HG03520 (cell line): ENCODE measurements around the gene IDH1.
"Not testable (repeated sequence)": the region's sequence is repeated elsewhere in the genome, so short reads cannot be mapped to it uniquely, and the experiment has no call there.

ENCODE experiments used
- ATAC-seq: cut with Tn5 transposase; IDR thresholded peaks from one replicate; pipeline ENCODE4 v1.9.1; 2021; ENCODE audit warnings: mild to moderate bottlenecking, moderate library complexity; ENCODE audit not compliant: unreplicated experiment

The IDH1 gene

DNA sequence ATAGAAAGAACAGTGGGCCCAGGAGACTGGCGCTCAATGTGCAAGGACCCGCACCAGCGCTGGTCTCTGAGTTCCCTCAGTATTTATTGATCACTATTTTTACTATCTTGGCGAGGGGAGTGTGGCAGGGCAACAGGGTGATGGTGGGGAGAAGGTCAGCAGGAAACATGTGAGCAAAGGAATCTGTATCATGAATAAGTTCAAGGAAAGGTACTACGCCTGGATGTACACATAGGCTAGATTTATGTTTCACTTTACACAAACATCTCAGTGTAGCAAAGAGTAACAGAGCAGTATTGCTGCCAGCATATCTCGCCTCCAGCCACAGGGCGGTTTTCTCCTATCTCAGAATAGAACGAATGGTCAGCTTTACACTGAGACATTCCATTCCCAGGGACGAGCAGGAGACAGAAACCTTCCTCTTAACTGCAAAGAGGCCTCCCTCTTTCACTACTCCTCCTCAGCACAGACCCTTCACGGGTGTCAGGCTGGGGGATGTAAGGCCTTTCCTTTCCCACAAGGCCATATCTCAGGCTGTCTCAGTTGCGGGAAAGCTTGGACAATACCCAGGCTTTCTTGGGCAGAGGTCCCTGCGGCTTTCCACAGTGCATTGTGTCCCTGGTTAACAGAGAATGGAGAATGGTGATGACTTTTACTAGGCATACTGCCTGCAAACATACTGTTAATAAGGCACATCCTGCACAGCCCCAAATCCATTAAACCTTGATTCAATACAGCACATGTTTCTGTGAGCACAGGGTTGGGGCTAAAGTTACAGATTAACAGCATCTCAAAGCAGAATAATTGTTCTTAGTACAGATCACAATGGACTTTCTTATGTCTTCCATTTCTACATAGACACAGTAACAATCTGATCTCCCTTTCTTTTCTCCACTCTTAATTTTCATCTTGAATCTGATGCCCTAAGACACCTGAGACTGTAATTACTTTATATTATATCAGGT, 2.3 kb upstream of the IDH1 start:
- ATAC-seq: not testable (repeated sequence)

- ATAC-seq: no peak
Measured at GRCh38 chr2:208256192-208256782, 1.4 kb upstream of the IDH1 start.

DNA sequence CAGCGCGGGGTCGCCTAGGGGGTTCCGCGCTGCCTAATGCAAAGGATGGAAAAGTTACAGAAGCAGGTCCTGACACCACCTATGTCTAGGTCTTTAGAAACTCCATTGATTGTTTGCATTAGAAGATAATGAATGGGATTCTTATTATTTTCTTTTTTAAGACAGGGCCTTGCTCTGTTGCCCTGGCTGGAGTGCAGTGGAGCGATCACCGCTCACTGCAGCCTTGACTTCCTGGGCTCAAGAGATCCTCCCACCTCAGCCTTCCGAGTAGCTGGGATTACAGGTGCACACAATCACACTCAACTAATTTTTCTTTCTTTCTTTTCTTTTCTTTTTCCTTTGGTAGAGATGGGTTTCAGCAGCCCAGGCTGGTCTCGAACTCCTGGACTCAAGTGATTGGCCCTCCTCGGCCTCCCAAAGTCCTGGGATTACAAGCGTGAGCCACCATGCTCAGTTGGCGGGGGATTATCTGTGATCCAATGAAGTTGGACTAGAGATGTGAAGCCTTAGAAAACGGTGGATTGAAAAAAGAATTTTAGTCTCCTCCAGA, 761 bp upstream of the IDH1 start:
- peak; percentile 9 for ATAC-seq

- peak; percentile 65 for ATAC-seq
Measured at GRCh38 chr2:208254118-208254870, 577 bp downstream of the IDH1 start.

DNA sequence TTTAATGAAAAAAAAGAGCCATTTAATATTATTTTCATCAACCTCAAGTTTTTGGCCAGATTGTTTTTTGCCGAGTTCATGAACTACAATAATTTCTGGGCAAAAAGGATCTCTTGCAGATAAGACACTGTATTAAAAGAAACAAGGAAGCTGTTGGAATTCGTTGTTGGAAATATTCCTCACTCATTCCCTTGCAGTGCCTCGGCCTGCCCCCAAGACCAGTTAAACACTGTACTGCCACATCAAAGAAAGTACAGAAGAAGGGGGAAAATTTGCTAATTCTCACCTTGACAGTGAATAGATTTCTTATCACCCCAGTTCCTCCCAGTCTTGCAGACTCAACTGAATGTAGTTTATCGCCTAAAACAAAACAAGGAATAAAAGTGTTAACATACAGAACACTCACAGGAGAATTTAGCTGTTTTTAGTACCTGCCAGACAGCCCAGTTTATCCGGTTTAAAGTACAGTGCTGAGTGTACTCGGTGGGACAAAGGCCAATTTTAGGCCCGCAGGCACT, 1.2 kb downstream of the IDH1 start:
- no peak for ATAC-seq

DNA sequence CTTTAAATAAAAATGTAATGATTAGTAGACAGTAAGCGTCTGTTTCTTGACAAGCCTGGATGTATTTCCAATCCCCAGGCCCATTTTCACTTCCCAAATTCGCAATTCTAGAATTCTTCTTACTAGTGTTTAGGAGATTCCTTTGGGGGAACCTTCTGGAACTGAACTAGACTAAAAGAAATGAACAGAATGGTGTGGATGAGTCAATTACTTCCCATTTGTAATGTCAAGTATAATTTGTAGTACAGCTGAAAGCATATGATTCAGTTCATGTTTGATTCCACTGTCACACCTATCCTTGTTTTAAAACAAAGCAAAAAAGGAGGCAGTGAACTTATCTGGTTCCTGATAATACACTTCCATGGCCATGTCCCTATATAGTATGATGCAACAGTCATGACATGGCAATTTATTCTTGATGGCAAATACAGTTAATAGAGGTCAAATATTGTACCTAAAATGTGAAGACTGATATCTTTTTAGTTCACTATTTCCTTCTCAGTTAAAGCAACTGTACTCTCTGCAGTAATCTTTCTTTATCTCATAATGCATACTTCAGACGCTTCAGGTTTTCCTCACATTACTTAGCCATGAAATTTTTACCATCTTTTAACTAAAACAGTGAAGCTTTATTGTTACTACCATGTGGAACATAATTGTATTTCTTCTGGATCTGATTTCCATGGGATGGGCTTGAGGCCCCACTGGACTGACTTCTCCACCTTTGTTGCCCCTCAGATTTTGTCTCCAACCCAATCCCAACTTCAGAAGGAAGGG, 2.0 kb downstream of the IDH1 start:
- no peak for ATAC-seq

DNA sequence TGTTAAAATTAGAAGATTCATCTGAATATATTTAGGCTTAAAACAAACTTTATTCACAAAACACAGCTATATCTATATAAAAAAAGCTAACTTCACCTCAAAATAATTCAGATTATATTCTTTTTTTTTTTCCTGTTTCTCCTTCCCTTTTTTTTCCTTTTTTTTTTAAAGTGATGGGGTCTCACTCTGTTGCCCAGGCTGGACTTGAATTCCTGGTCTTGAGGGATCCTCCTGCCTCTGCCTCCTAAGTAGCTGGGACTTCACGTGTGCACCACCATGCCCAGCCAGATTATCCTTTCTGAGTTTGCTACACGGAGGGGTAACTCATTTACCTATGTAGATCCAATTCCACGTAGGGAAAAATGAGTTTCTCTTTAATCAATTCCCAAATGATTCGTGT, 3.8 kb downstream of the IDH1 start:
- no peak for ATAC-seq

- no peak for ATAC-seq
Measured at GRCh38 chr2:208250388-208250787, 4.5 kb downstream of the IDH1 start.

DNA sequence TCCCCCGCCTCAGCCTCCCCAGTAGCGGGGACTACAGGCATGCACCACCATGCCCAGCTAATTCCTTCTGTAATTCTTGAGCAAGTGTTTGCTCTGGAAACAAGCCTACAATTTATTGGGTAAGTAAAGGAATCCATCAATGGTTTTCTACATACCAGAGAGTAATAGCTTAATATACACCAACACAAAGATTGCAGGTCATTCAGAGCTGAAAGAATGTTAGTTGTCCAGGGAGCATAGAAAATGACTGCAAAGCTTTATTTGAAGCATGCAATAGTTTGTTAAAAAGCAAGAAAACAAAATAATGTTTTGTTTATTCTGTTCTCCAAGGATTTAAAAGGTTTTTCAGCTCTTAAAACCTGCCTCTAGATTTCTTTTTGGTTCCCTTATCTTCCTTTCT, 5.6 kb downstream of the IDH1 start:
- ATAC-seq: no peak

DNA sequence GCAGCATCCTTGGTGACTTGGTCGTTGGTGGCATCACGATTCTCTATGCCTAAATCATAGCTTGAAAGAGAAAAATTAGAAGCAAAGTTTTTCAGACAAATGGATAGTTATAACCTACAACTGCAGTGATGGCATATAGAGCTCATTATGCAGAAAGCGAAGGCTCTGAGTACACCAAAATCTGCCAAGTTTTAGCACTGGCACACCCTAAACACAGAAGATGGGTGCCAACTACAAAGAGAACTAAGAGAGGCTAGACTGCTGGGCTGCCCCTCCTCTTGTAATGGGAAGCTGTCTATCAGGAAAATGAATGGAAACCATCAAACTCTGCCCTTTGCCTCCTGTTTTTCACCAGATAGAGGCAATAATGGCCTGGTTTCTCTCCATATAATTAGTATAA, 6.3 kb downstream of the IDH1 start:
- ATAC-seq: no peak

- ATAC-seq: no peak
Measured at GRCh38 chr2:208245746-208246145, 9.1 kb downstream of the IDH1 start.

DNA sequence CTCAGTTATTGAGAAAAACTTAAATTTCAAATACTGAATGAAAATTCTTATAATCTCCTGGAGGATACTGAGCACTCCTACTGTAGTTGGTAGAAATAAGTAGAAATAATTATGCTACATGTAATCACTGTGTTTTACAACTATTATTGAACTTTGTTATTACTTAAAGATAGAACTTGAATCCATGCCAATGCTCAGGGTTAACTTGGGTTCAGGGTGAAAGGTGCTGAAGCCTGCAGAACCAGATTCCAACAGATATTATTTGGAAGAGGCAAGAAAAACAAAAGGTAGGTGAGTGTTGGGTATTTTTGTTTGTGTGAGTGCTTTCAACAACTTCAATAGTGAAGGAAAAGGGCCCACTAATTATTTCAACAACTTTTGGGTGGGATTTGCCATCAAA, 10.4 kb downstream of the IDH1 start:
- ATAC-seq: no peak

- no peak for ATAC-seq
Measured at GRCh38 chr2:208240619-208241209, 14.2 kb downstream of the IDH1 start.

DNA sequence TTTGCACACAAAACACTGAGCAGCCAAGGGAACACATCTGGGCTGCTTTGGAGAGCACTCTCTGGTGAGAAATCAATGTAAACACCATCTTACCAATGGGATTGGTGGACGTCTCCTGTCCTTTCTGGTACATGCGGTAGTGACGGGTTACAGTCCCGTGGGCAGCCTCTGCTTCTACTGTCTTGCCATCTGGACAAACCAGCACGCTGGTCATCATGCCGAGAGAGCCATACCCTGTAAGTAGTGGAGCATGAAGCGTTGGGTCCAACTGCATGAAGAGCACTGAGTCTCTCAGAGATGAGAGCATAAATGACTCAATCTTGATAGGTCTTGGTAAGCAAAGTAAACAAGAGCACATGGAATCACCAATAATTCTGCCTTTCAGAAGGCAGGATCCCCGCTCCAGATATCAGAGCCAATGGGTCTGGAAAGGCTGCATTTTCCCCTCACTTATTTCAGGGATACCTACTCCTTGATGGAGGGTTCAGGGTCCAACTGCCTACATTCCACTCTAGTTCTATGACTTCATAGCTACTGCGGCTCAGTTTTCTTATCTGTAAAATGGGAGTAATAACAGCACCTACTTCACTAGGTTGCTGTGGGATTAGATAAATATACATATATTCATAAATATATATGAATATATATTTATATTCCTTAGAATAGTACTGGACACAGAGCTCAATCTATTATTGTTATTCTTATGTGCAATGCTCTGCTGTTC, 14.9 kb downstream of the IDH1 start:
- no peak for ATAC-seq

GRCh38 chr2:208235860-208236259, 19.0 kb downstream of the IDH1 start:
- ATAC-seq: no peak

GRCh38 chr2:208234786-208235185, 20.1 kb downstream of the IDH1 start:
- no peak for ATAC-seq

DNA sequence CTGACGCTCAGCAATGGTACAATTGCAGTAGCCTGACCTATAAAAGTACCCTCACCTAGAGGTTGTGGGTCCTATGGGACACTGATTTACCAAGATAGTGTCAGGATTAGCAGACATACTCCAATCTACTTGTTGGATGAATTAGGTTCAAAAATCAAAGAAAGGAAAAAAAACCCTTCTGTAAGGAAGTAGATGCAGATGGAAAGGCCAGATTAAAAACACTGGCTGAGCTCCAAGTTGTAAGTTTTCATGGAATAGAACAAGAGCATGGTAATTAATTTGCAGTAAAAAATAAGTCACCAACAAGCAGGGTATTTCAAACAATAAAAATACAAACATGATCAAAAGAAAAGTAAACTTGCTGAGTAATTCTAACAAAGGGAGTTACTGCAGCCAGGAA, 26.4 kb downstream of the IDH1 start:
- no peak for ATAC-seq

GRCh38 chr2:208227581-208228232, 27.2 kb downstream of the IDH1 start:
- no peak for ATAC-seq

DNA sequence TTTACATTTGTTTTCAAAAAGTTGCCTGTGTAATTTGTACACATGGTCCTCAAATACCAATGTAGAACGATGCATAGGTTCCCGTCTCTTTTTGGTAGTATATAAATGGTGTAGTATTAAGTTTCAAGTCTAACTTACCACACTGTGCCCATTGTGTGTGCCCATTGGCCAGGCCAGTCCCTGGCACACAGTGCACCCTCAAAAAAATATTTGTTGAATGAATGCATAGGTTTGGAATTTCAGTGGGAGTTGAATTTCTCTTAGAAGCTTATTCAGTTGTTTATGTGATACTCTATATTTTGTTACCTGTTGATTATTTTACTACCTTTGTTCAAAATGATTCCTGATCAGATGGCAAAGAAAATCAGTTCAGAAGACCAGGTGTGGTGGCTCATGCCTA, 30.1 kb downstream of the IDH1 start:
- no peak for ATAC-seq
